HG03066 (cell line): ENCODE results near the gene MARK1.
A peak's percentile ranks its signal among the peaks of the same experiment; 100 is the strongest.

Experiments
- ATAC-seq: cut with Tn5 transposase; IDR thresholded peaks from one replicate; pipeline ENCODE4 v1.9.1; 2021; ENCODE audit warnings: low read depth; ENCODE audit not compliant: unreplicated experiment

The MARK1 gene

GRCh38 chr1:220708936-220709801 lies 181.2 kb downstream of the MARK1 start:
- no peak for ATAC-seq

GRCh38 chr1:220710333-220710732 lies 182.4 kb downstream of the MARK1 start:
- no peak for ATAC-seq

GRCh38 chr1:220711056-220711809 lies 183.3 kb downstream of the MARK1 start:
- peak; percentile 81 for ATAC-seq
